HG03097 (cell line): ENCODE measurements around the gene SERGEF.
"Not testable (repeated sequence)": the region's sequence is repeated elsewhere in the genome, so short reads cannot be mapped to it uniquely, and the experiment has no call there.

Experiments
- ATAC-seq: cut with Tn5 transposase; IDR thresholded peaks from one replicate; pipeline ENCODE4 v1.9.1; 2021; ENCODE audit not compliant: unreplicated experiment, low FRiP score

The SERGEF gene

DNA sequence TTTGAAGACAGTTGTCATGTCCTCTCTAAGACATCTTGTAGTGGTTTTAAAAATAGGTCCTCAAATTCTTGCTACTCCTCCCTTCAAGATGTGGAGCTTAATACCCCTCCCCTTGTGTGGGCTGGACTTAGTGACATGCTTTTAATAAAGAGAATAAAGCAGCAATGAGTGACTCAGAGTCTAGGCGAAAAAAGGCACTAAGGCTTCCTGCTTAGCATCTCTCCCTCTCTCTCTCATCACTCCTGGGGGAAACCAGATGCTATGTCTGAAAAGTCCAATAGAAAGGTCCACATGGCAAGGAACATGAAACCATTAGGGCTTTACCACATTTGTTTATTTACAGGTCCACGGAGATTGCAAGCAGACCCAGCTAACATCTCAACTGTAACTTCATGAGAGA lies 11.7 kb downstream of the SERGEF start:
- ATAC-seq = no peak

DNA sequence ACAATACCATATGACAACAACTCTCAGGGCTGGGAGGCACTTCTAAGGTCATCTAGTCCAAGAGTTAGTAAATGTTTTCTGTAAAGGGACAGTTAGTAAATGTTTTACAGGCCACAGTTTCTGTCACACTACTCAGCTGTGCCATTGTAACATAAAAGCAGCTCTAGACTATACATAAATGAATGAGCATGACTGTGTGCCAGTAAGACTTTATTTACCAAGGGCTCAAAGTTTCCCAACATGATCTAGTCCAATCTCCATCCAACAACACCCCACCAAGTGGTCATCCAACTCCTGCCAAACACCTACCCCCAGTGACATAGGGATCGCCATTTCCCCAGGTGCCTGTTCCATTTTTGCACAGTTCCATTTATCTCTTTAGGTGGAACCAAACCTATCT lies 12.1 kb downstream of the SERGEF start:
- peak; percentile 77 for ATAC-seq

DNA sequence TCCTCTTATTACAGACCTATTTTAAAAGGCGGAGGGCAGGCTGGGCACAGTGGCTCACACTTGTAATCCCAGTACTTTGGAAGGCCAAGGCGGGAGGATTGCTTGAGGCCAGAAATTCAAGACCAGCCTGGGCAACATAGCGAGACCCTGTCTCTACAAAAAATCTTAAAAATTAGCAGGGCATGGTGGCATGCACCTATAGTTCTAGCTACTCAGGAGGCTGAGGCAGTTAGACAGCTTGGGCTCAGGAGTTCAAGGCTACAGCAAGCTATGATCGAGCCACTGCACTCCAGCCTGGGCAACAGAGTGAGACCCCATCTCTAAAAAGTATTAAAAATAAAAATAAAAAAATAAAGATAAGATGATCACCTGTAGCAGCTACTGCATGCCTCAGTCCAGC lies 12.7 kb downstream of the SERGEF start:
- ATAC-seq = not testable (repeated sequence)

DNA sequence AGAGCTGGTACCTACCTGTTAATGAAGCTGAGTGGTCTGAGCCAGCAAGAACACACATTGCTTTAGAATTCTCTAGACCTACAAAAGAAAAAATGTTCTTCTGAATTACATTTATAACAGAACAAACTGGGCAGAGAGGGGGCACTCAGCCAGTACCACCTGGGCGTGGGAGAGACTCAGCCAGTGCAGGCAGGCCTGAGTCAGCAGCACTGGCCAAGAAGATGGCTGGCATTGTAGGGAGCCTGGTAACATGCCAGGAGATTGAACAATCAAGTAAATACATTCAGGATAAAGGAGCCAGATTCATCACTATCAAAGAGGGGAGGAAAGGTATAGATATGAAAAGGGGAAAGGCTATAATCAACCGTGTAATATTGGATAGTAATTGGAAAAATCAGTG lies 19.9 kb downstream of the SERGEF start:
- ATAC-seq = no peak

DNA sequence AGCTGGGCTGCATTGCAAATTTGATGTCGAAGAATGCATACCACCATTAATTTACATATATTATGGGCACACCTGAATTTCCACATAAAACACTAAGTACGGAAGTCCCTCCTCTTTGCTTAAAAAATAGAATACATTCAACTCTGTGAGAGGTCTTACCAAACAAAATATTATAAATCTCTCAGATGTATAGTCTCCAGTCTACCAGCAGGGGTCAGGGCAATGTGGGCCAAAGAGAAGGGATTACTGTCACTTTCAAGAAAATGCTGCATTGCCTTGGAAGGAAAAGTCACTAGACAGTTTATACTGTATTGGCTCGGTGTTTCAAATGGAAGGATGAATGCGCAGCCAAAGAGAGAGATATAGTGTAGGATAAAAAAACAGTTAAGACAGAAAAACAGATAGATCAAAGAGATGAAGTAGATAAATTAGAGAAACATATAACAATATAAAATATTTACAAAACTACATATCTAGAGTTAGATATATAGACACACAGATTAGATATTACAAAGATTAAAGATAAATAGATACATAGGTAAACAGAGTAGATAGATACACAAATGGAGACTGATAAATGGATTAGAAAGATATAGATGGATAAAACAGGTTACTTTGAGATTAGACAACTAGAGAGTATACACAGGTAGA lies 20.9 kb downstream of the SERGEF start:
- no peak for ATAC-seq

DNA sequence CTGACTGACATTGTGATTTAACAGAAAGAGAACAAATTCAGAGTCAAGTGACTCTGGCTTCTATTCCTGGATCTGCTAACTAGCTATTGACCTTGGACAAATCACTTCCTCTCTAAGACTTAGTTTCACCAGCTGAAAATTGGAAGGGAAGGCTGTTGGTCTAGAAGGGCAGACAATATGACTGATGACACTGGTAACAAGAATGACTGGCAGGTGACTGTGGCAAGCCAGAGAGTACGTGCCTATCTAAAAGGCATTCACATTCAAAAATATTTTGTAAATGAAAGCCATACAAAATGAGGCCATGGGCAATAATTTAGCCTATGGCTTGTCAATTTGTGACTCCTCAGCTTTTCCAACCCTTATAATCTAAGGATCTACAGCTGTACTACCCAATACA lies 23.5 kb downstream of the SERGEF start:
- no peak for ATAC-seq

DNA sequence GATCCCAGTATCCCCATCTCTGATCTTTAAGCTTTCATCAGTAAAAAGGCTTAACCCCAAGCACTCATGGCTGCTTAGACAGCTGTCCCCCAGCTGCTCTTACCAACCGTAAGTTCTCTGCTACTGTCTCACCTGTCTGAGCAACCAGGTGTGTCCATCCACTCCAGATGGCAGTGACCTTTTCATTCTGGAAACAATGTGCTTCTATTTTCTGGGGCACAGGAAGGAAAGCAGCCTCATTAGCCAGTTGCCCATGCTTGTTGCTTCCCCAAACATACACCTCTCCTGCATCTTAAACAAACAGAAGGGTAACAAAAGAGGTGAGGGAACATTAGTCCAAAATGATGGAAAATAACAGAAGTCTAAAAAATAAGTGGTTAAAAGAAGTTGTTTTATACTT lies 24.4 kb downstream of the SERGEF start:
- no peak for ATAC-seq

DNA sequence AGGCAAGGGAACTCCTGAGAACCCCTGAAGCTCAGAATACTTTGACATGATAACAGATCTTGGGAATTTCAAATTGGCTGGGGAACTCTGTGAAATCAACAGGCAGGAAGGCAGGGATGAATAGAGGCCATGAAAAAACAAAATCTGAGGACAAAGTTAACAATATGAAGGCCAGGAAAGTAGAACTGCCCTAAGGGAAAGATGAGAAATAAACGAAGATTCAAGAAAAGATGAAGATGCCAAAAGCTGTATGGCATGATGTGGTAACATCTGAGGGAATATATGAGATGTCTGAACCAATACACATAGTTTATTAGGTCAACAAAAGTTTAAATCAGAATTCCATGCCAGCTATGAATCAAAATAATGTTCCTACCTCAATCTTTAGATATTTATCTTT lies 25.0 kb downstream of the SERGEF start:
- no peak for ATAC-seq

DNA sequence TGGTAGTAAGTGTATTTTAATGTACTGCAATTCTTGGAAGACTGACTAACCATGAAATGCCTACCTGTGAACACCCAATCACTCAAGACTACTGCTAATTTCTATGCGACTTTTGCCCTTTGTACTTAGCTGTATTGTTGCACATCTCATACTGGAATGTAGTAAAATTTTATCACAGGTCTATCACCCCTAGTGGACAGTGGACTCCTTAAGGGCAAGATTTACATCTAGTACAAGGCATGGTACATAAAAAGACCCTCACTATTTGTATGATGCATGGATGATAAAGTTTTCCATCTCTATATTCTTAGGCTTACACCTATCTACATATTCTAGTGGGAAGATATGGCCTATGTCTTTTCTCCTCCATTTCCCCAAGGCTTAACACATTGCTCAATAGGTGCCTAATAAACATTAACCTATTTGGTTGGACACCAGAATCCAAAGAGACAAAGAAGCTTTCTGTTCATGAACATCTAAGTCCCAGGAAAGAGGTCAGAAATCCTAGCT lies 26.1 kb downstream of the SERGEF start:
- ATAC-seq = no peak

DNA sequence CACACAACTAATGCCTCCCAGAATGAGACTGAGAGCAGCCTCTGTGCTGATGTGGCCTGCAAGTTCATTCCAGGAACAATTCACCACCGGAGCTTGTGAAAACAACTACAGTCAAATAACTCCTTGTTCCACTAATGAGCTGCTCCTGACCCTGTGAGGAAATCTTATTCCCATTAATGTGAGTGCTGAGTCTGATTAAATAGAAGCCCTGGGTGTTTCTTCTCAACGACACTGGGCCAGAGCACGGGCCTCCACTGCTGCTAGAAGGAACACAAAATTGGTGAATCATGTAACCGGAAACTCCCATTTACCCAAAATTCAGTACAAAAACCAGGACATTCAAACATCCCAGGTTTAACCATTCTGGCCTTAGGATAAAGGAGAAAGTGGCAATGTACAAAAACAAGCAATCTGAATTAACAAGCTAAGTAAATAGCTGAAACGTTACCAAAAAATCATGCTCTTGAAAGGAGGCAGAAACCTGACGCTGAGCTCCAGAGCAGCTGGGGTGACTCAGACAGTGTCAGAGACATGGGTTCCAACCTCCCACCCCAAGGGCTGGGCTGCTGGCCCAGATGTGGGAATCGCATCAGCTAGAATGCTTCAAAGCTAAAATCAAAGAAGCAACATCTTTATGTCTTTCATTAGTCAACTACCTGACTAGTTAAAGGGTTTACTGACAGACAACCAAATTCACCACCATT lies 26.7 kb downstream of the SERGEF start:
- ATAC-seq = no peak

DNA sequence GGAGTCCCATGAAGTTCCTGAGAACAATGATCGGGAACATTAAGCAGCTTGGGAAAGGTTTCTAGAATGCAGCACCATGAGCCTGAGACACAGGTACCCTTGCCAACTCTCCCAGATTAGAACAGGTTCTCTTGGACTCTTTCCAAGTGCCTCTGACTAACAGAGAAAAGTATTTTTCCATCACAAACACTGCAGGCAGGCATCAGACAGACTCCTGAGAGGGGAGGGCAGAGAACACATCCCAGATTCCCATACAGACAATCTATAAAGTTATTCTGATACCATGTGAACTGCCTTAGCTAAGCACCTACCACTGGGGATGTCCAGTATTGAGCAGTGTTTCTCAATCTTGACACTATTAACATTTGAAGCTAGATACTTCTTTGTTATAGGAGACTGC lies 27.3 kb downstream of the SERGEF start:
- no peak for ATAC-seq

DNA sequence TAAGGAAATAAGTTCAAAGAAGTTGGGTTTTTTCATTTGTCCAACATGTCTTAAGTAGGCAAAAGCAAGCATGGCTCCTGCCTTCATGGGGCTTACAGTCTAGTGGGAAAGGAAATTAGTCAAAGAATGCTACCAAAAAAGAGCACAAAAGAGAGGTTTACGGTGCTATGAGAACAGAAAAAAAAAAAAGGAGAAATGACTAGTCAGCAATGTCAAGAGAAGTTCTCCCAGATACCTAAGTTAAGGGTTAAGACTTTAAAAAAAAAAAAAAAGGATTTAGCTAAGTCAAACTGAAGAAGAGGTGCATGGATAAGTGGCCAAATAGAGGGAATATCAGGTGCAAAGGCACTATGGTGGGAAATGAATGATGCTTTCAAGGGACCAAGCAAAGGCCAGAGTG lies 29.3 kb downstream of the SERGEF start:
- ATAC-seq = no peak

DNA sequence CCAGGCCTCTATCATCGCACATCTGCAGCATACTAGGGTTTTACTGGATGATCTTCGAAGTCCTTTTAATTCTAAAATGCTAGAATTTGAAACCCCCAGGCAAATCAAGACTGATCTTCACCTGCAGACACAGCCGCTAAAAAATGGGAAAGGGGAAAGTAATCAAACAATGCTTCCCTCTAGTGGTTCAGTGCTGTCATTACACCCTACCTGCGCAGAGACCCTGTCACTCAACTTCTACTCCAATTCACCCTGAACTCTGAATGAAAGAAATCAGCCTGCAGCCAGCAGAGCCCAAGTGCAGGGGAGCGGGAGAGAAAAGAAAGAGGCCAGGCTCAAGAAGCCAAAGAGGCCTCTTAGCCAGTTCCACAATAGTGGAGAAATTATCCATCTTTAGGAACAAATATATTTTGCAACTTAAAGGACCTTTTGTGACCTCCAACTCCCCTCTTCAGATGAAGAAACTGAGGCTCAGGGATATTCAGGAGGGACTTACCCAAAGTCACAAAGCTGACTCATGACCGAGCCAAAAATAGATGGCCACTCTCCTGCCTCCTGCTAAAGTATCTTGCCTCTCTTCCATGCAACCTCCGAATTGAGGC lies 33.0 kb downstream of the SERGEF start:
- ATAC-seq = no peak

DNA sequence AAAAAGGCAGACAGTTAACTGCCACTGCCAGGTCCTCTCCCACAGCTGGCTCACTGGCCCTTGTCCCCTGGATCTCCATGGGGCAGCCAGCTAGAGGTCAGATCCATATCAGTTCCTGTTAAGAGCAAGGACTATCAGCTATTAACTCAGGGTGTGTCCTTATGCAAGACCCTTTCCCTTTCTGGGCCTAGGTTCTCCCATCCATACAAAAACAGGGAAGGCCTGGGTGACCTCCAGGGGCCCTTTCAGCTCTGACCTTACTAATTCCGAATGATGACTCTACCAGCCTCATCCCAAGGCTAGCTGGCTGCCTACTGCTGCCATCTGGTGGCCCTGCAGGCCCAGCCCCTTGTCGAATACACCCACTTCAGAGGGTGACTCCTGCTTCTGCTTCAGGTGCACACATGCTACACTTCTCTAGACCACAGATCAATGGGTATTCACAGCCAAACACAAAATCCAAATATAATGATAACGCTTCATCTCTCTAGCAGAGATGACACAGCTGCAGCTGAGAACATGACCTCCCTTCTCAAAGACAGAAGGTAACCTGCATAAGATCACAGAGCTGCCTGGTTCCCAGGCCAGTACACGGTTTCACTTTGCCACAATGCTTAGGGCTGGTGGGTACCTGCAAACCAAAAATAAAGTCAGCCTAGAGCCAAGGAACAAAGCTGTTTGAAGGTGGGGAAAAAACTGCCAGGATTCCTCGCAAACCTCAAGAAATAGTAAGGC lies 34.1 kb downstream of the SERGEF start:
- ATAC-seq = no peak

DNA sequence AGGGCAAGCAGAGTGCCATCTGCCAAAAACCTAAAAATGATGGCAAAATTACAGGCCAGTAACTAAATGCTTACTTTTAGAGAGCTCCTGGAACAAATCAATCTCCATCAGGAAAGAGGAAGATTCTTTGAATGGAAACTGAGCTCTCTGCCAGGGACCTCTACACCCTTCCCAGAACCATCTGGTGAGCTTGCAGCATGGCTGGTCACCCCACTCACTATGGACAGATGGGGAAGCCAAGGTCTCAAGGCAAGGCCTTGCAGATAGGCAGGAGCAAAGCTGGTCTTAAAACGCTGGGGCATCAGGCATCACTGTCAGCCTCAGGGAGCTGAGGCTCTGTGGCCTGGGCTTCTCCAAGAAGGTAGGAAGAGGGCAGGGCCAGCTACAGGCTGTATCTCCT lies 36.2 kb downstream of the SERGEF start:
- ATAC-seq = no peak

DNA sequence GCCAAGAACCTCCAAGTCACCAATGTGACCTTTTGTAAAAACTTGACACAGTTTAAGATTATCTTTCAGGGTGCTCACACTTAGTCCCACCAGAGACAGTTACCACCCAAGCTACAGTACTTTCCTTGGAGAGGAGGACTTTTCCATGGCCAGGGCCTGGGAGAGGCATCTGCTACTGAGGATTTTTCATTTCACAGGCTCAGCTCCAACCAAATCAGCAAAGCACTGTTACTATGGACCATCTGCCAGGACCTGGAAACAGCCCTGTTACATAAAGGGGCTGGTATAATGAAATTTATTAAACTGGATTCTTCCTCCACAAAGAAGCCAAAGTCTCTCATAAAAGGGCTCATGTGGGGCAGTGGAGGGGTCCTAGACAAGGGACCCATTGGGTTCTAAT lies 38.6 kb downstream of the SERGEF start:
- no peak for ATAC-seq

DNA sequence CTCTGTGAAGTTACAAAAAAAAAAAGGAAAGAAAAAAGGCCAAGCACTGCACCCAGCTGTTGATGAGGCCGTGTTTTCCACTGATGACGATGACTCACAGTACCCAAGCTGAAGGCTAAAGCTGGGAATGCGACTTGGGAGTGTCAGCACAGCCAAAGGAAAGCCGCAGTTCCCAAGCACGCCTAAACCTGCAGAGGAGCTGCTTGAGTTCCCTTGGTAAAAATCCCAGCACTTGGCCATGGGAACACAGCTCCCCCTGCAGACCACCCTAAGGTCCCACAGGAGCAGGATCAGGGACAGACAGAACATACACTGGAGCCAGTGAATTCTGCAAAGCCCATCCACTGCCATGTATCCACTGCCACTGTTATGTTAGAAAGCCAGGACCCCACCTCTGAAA lies 39.9 kb downstream of the SERGEF start:
- no peak for ATAC-seq

DNA sequence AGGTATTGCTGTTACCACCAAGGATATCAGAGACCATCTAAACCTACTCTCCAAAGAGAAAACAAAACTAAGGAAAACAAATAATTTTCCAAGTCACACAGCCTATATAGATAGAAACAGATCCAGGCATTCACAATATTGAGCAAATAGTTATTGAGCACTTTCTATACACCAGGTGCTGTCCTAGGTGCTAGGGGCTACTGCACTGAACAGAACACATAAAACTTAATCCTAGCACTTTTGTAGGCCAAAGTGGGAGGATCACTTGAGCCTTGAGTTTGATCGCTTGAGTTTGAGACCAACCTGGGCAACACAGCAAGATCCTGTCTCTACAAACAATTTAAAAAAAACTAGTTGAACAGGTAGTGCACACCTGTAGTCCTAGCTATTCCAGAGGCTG lies 44.6 kb downstream of the SERGEF start:
- no peak for ATAC-seq

DNA sequence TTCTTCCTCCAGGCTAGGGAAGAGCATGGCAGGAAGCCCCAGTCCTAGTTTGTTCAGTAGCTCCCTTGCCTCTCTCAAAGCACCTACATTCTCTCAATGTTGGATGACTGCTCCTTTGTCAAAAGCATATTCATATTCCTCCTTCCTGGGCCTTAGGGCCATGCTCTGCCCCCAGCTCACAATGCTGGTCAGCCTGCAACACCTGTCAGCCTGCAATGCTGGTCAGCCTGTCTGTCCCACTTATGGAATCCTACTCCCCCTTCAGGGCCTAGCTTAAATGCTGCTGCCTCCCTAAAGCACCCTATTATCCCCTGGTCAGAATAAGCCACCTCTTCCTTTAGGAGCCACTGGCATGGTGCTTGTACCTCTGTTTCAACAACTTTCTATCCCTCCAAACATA lies 45.2 kb downstream of the SERGEF start:
- ATAC-seq = no peak

DNA sequence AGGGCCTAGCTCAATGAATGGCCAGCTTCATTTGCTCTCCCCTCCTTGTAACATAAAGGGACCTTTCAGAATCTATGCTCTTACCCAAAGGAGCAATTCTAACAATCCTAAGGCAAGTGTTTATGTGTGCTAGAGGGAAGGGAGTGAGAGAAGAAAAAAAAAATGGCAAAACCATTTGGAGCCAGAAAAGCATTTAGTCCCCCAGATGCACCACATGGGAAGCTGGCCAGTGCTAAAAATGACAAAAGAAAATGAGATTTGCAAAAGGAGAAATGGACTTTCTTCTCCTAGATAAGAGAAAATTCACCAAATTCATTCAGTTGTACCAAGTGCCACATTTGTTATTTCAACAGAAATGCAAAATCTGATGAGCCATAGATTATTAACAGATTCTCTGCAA lies 52.8 kb downstream of the SERGEF start:
- no peak for ATAC-seq

DNA sequence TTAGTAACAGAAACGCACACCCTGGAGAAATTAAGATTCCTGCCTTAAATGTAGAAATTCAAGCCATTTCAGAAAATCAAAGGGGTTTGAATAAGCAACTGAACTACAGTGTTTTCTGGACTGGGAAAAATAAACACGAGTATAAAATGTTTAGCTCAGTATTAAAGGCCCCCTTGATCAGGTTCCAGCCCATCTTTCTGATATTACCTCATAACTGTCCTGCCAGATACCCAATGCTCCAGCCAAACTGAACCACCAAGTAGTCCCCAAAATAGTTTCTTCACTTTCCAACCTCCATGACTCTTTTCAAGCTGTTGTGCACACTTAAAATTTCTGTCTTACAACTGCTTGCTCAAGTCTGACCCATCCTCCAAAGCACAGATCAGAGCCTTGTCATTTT lies 54.4 kb downstream of the SERGEF start:
- no peak for ATAC-seq
